Tibial artery (tissue), 4 donors: ENCODE results near the gene SIGLEC8.
"Not testable (repeated sequence)": the region's sequence is repeated elsewhere in the genome, so short reads cannot be mapped to it uniquely, and the experiment has no call there.

Experiments used
- DNase-seq, 2 donors: peaks; one replicate each; pipeline ENCODE4 v3.0.0-alpha.2; 2019
- H3K27ac ChIP-seq, 2 donors: fragments of 200-600 bp; sonication (generic) in 1 of 2; 1 replicate in 1 of 2; 2 replicates in 1 of 2; pipeline ENCODE4 v1.5.1; 2018 to 2019; ENCODE audit warnings: mild to moderate bottlenecking in 1 of 2
- H3K27me3 ChIP-seq, 2 donors: fragments of 200-600 bp; sonication (generic) in 1 of 2; one replicate each; pipeline versions ENCODE4 v1.5.1 to v1.6.0; 2016 to 2019
- H3K36me3 ChIP-seq, 3 donors: fragments of 200-600 bp; sonication (generic) in 2 of 3; one replicate each; pipeline ENCODE4 v1.5.1; 2016 to 2019; ENCODE audit warnings: mild to moderate bottlenecking in 2 of 3
- H3K4me1 ChIP-seq, 4 donors: fragments of 200-600 bp; sonication (generic) in 2 of 4; 1 replicate in 3 of 4; 2 replicates in 1 of 4; pipeline ENCODE4 v1.5.1; 2016 to 2019
- H3K4me3 ChIP-seq, 2 donors: fragments of 200-600 bp; sonication (generic) in 1 of 2; 1 replicate in 1 of 2; 2 replicates in 1 of 2; pipeline ENCODE4 v1.5.1; 2018 to 2019; ENCODE audit warnings: mild to moderate bottlenecking in 2 of 2
- H3K9me3 ChIP-seq, 3 donors: fragments of 200-600 bp; sonication (generic) in 1 of 3; one replicate each; pipeline ENCODE4 v1.5.1; 2016 to 2019
- intact Hi-C: fragments of 100-400 bp; cut with DNase I; formaldehyde crosslinking; loops from one replicate; pipeline ENCODE4 v1.15.0; 2023; ENCODE audit warnings: low total_unique reads
- TF ChIP-seq, protein P1 (sequence below), 2 experiments: fragments of 200-600 bp in 1 of 2; fragments of 450-650 bp in 1 of 2; IDR thresholded peaks; one replicate each; pipeline ENCODE4 v1.5.1; 2017 to 2019; ENCODE audit warnings: antibody characterized with exemption in 2 of 2, mild to moderate bottlenecking in 1 of 2, moderate library complexity in 1 of 2

Gene SIGLEC8

DNA sequence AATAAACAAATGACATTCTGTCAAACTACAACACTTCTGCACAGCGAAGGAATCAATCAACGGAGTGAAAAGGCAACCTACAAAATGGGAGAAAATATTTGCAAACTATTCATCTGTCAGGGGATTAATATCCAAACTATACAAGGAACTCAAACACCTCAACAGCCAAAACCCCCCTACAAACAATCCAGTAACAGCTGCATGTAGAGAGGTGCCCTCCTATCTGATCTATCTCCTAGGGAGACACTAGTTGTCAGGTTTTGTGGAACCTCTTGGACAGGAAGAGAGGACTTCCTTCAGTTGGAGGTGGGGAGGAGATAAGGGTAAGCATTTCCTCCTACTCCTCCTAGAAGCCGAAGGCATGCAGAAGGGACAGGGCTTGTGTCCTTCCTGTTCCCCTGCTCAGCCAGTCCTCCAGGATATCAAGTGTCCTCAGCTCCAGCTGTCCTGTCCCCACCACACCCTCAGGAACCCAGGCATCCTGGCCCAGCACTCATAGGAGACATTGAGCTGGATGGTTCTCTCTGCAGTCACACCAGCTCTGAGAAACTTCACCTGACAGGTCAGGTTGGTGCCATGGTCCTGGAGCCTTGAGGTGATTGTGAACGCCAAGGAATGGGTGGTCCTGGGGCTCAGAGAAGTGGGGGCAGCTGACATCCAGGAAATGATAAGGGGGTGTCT lies 9.8 kb upstream of the SIGLEC8 start:
- intact Hi-C loops: no loop called here
- no peak for DNase-seq
- Histone ChIP-seq H3K4me3 (no peak overlapping the region), H3K4me1 (no peaks in the 10 kb centered on the region), H3K9me3 (no peaks in the 10 kb centered on the region), H3K36me3 (no peaks in the 10 kb centered on the region), H3K27ac (no peak overlapping the region), H3K27me3 (peaks cover 0 to 12% of the 10 kb centered on the region in 2 donors)
- TF ChIP-seq, protein P1, sequence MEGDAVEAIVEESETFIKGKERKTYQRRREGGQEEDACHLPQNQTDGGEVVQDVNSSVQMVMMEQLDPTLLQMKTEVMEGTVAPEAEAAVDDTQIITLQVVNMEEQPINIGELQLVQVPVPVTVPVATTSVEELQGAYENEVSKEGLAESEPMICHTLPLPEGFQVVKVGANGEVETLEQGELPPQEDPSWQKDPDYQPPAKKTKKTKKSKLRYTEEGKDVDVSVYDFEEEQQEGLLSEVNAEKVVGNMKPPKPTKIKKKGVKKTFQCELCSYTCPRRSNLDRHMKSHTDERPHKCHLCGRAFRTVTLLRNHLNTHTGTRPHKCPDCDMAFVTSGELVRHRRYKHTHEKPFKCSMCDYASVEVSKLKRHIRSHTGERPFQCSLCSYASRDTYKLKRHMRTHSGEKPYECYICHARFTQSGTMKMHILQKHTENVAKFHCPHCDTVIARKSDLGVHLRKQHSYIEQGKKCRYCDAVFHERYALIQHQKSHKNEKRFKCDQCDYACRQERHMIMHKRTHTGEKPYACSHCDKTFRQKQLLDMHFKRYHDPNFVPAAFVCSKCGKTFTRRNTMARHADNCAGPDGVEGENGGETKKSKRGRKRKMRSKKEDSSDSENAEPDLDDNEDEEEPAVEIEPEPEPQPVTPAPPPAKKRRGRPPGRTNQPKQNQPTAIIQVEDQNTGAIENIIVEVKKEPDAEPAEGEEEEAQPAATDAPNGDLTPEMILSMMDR (IDR thresholded peaks at IDR 0.05): no peak

DNA sequence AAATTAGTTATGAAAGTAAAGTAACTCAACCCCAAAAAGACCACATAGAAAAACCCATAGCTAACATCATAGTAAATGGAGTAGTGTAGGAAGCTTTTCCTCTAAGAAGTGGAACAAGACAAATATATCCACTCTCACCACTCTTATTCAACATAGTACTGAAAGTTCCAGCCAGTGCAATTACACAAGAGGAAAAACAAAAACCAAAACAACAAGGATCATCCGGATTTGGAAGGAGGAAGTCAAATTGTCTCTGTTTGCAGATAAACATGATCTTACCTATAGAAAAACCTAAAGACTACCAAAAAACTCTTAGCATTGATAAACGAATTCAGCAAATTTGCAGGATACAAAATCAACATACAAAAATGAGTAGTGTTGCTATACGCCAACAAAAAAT lies 8.5 kb upstream of the SIGLEC8 start:
- H3K4me1 ChIP-seq: no peaks in the 10 kb centered on the region
- H3K27me3 ChIP-seq: peaks cover 0 to 18% of the 10 kb centered on the region in 2 donors
- H3K27ac ChIP-seq: no peak overlapping the region
- TF ChIP-seq, protein P1 (IDR thresholded peaks at IDR 0.05): no peak
- H3K9me3 ChIP-seq: no peaks in the 10 kb centered on the region
- no peak for DNase-seq
- no peak overlapping the region for H3K4me3 ChIP-seq
- intact Hi-C loops: no loop called here
- no peaks in the 10 kb centered on the region for H3K36me3 ChIP-seq

DNA sequence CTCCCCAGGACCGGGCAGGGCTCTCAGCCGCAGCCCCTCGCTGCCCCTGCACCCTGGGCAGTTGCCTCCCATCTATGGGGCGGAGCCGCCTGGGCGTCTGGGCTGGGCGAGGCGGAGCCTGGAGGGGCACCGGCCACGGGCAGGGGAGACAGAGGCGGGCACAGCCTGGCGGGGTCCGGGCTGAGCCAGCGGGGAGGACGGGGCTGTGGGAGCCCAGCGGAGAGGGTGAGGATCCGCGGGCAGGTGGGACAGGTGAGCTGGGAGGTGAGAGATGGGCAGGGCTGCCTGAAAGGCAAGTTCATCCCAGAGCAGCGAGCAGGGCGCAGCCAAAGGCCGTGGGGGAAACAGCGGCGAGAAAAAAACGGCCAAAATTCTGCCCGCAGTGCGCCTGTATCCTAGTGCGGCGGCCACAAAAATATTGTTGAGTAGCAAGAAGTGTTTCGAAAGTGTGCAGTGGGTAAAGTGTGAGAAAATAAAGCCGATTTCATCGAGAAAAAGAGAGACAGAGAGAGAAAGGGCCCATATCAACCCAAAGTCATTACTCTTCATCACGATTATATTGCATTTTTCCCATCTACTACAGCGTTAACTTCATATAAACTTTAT lies 5.8 kb upstream of the SIGLEC8 start:
- H3K27me3 ChIP-seq: peaks cover 0 to 32% of the 10 kb centered on the region in 2 donors
- H3K4me1 ChIP-seq, DNase-seq, H3K27ac ChIP-seq, H3K4me3 ChIP-seq, H3K36me3 ChIP-seq, H3K9me3 ChIP-seq, intact Hi-C loops: not testable (repeated sequence)

DNA sequence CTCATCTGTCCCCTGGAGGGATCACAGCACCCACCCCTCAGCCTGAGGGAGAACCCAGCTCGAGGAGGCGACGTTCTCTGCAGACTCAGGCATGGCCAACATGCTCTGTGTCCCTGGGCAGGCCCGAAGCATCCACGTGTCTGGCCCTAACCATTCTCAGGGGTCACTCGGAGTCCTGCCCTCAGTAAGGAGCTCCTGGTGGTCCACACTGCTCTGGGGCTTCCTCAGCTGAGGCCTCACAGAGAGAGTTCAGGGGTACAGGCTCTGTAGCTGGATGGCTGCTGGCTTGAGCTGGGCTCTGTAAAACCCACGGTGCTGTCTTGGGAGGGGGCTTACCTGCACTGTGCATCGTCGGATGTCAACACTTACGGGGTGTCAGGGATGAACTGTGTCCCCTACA lies 4.4 kb upstream of the SIGLEC8 start:
- TF ChIP-seq, protein P1 (IDR thresholded peaks at IDR 0.05): no peak

DNA sequence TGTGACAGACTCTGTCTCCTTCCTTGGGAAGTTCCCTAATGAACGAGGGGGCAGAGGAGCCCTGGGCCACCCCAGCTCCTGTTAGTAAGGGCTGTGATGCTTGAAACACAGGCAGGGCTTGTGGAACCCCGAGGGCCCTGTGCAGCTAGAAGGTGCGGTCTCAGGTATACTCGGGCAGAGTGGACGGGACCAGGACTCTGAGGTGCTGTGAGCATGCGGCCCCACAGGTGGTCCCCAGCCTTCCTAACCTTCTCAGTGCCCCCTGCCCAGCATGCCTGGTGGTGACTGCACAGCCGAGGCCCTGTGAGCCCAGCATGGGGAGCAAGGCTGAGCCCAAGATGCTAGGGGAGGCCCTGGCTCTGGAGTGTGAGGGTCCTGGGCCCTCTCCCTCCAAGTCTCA lies 4.0 kb upstream of the SIGLEC8 start:
- no peak overlapping the region for H3K4me3 ChIP-seq
- no peak overlapping the region for H3K27ac ChIP-seq
- H3K36me3 ChIP-seq: no peaks in the 10 kb centered on the region

More for the DNA sequence above, 4.4 kb upstream of the SIGLEC8 start:
- no peak for DNase-seq
- Histone ChIP-seq H3K9me3 (no peaks in the 10 kb centered on the region), H3K27me3 (peaks cover 0 to 41% of the 10 kb centered on the region in 2 donors), H3K4me3 (no peak overlapping the region), H3K36me3 (no peaks in the 10 kb centered on the region), H3K4me1 (no peaks in the 10 kb centered on the region), H3K27ac (no peak overlapping the region)
- intact Hi-C loops: no loop called here

DNA sequence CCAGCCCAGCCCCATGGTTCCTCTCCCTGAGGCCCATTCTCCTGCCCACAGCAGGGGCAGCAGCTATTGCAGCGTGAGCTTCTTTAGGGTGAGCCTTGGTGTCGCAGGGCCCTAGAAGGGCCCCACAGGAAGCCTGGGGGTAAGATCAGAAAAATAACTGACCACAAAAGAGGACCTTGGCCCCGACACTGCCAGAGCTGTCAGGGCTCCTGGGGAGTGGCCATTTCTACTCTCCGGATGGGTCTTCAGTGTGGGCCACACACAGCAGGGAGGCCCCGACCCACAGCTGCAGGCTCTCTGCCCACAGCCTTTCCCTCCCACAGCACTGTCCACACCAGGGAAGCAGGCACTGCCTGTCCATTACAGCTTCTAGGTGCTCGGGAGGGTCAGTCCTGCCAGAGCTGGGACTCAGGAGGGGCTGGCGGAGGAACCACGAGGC lies 3.5 kb upstream of the SIGLEC8 start:
- Histone ChIP-seq H3K9me3 (no peaks in the 10 kb centered on the region), H3K27me3 (peaks cover 0 to 48% of the 10 kb centered on the region in 2 donors), H3K4me1 (no peaks in the 10 kb centered on the region), H3K27ac (no peak overlapping the region), H3K4me3 (no peak overlapping the region), H3K36me3 (no peaks in the 10 kb centered on the region)
- TF ChIP-seq, protein P1 (IDR thresholded peaks at IDR 0.05): no peak
- intact Hi-C loops: no loop called here
- peak in 1 of 2 donors; percentile 26 for DNase-seq

More for the DNA sequence above, 4.0 kb upstream of the SIGLEC8 start:
- TF ChIP-seq, protein P1 (IDR thresholded peaks at IDR 0.05): no peak
- Histone ChIP-seq H3K4me1 (no peaks in the 10 kb centered on the region), H3K9me3 (no peaks in the 10 kb centered on the region), H3K27me3 (peaks cover 0 to 43% of the 10 kb centered on the region in 2 donors)
- intact Hi-C loops: no loop called here
- no peak for DNase-seq
